SHP77 (cell line): ENCODE measurements around the gene TTC19.
"Not testable (repeated sequence)": the region's sequence is repeated elsewhere in the genome, so short reads cannot be mapped to it uniquely, and the experiment has no call there.

Experiments used
- DNase-seq, 2 experiments: peaks; one replicate each; lab custom pipeline; 2025; lab: John Stamatoyannopoulos, UW

The TTC19 gene

GRCh38 chr17:15972497-15972951 lies 27.1 kb upstream of the TTC19 start:
- DNase-seq, result no peak

DNA sequence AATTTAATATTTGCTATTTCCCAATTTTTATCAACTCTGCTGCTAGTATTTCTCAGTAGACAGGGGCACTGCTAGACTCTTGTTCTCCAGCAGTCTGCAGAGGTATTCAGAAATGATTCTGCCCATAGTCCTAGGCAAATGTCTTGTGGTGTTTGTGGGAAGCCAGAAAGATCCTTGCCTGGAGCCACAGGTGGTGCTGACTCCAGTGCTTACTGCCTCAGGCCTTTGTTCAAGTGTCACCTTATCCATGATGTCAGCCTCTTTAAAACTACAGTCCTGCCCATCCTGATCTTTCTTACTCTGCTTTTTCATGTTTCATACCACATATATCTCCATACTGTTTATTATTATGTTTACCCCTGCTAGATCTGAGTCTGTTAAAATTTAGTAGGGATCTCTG lies 26.6 kb upstream of the TTC19 start:
- no peak for DNase-seq

DNA sequence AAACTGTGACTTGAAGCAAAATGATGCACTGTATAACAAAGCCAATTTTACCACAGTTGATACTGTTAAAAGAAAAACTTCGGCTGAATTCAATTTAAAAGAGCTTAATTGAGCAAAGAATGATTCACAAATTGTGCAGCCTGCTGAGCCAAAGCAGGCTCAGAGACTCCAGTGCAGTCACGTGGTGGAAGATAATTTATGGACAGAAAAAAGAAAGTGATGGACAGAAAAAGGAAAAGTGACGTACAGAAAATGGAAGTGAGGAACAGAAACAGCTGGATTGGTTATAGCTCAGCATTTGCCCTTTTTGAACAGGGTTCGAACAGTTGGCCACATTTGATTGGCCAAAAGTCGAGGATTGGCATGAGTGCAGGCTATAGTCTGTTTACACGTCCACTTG lies 25.8 kb upstream of the TTC19 start:
- no peak for DNase-seq

DNA sequence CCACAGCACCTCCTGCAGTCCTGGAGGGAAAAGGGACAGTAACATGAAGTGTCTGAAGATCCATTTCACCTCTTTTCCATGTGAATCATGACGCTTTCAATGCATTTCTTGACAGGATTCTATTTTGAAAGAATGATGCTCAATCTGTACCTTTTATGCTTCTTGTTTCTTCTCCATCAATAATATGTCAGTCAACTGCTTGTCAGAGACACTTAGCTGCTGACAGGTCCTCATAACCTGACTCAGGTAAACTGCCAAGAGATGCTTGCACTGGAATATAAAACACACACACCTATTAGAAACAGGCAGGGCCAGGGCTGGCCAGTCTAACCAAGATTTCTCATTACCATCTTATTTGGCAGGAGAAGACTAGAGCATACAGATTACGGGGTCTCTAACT lies 21.7 kb upstream of the TTC19 start:
- no peak for DNase-seq

GRCh38 chr17:15978606-15979005 lies 21.0 kb upstream of the TTC19 start:
- no peak for DNase-seq

DNA sequence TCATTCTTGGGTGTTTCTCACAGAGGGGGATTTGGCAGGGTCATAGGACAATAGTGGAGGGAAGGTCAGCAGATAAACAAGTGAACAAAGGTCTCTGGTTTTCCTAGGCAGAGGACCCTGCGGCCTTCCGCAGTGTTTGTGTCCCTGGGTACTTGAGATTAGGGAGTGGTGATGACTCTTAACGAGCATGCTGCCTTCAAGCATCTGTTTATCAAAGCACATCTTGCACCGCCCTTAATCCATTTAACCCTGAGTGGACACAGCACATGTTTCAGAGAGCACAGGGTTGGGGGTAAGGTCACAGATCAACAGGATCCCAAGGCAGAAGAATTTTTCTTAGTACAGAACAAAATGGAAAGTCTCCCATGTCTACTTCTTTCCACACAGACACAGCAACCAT lies 20.6 kb upstream of the TTC19 start:
- DNase-seq, result not testable (repeated sequence)

- no peak for DNase-seq
Measured at GRCh38 chr17:15981208-15981607, 18.4 kb upstream of the TTC19 start.

DNA sequence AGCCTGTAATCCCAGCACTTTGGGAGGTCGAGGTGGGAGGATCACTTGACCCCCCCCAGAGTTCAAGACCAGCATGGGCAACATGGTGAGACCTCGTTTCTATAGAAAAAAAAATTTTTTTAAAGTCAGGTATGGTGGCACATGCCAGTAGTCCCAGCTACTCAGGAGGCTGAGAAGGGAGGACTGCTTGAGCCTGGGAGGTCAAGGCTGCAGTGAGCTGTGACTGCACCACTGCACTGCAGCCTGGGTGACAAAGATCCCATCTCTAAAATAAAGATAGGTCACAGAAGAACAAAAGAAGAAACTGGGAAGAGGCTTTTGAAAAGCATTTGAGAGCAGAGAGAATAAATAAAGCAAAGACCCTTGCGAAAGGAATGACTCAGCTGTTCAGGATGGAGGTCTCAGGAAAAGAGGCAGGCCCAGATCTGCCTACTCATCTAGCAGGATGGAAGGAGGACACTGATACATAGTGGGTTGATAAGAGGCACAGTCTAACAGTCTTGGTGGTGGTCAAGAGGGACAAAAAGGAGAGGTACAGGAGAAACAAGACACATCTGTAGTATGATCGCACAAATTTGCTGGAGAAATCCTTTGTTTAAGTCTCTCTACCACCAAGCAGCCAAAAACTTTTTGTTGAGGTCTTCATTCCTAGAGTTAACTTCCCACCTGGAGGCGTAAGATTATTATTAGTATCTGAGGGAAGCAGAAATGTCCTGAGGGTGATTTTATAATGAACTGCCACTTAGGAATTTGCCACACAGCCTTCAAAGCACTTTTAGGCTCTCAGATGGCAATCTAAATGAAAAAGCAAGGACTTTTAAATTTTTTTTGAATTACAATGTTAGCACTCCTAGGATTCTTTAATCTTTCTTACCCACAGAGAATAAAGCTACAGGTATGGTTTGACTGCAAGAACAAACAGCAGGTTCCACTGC lies 17.7 kb upstream of the TTC19 start:
- DNase-seq, result no peak

DNA sequence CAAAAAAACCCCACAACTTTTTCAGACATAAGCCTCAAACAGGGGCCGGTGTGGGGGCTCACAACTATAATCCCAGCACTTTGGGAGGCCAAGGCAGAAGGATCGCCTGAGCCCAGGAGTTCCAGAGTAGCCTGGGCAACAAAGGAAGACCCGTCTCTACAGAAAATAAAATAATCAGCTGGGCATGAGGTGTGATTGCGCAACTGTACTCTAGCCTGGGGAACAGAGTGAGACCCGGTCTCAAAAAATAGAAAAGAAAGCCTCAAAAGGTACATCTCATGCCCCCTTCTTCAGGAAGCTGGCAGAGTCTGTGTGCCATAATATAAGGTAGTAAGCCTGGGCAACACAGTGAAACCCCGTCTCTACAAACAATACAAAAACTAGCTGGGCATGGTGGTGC lies 3.3 kb upstream of the TTC19 start:
- DNase-seq, result no peak

DNA sequence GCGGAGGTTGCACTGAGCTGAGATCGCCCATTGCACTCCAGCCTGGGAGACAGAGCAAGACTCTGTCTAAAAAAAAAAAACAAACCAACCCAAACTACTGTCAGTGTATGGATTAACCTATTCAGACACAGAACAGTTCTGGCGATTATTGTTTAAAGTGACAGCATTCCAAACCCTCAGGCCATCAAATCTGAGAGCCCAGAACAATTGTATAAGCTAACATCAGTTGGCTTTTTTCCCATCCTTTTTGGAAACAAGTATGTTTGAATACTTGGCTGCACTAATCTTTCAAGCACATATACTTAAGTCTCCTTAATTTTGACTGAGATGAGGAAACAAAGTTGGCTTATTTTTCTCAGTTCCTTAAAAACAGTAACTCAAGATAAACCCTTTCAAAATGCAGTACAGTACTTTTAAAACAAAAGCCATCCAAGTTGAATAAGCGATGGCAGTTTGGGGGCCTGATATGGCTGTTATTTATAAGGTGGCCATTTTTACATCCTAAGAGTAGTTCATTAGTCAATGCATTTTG lies 1.5 kb upstream of the TTC19 start:
- DNase-seq, result no peak

DNA sequence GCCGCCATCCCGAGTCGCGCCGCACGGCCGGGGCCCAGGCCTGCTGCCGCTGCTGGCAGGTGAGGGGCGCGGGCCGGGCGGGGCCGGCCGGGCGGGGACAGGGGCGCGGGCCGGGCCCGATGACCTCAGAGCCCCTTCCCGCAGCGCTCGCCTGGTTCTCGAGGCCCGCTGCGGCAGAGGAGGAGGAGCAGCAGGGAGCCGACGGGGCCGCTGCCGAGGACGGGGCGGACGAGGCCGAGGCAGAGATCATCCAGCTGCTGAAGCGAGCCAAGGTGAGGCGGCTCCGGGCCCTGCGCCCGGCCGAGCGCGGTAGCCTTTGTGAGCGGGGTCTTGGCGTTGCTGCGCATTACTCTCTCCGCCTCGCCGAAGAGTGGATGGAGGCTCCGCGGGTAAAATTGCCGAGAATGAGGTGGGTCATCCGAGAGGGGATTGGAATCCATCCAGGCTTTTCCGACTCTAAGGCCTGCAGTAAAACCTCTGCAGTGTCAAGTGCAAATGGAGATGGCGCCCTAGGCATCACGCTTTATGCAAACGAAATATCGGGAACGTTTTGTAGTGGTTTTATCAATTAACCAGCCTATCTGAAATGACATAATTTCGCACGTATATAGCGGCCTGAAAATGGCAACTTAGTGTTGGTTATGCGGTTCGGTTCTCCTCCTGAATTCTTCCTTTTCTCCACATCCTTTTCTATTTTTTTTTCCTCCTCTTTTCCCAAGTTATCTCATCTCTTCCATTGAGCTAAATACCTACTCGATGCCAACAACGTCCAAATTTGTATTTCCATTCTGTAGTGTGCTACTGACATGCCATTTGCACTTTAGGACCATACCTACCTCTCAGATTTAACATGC lies 577 bp downstream of the TTC19 start:
- DNase-seq, result peak; percentile 88 to 90

DNA sequence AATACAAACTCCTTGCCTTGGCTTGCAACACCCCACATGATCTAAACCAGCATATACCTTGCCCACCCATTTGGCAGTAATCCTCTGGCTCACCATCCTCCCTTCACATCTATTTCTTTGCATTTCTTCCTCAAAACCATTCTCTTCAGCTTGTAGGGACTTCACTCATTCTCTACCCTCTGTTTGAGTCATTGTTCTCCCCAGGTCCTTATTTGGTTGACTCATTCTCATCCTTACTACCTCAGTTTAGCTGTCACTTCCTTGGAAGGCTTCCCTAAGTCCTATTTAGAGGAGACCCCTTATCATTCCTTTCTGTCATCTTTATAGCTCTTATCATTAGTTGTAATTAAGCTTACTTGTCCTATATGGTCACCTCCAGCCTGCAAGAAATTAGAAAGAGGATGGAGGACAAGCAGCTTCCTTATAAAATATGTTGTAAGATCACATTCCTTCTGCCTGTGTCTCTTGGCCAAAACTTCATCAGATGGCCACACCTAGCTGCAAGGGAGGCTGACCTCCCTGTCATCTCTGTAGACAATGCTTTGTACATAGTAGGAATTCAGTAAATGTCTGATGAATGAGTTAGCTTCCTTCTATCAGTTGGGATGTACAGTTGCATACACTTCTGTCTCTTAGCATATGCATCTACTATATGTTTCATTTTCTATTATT lies 1.7 kb downstream of the TTC19 start:
- DNase-seq, result no peak

GRCh38 chr17:16002708-16003260 lies 3.2 kb downstream of the TTC19 start:
- DNase-seq, result no peak

GRCh38 chr17:16003841-16004240 lies 4.2 kb downstream of the TTC19 start:
- no peak for DNase-seq

GRCh38 chr17:16005636-16006035 lies 6.0 kb downstream of the TTC19 start:
- no peak for DNase-seq

DNA sequence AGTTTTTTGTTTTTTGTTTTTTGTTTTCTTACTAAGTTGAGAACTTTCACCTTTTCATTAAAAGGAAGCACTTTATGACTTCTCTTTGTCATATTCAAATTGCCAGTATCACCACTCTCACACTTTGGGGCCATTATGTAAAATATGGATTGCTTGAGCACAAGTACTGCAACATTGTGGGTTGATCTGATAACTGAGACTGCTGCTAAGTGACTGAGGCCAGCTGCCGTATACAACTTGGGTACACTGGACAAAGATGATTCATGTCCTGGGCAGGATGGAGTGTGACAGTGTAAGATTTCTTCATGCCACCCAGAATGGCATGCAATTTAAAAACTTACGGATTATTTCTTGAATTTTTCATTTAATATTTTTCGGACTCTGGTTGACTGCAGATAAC lies 7.8 kb downstream of the TTC19 start:
- no peak for DNase-seq

DNA sequence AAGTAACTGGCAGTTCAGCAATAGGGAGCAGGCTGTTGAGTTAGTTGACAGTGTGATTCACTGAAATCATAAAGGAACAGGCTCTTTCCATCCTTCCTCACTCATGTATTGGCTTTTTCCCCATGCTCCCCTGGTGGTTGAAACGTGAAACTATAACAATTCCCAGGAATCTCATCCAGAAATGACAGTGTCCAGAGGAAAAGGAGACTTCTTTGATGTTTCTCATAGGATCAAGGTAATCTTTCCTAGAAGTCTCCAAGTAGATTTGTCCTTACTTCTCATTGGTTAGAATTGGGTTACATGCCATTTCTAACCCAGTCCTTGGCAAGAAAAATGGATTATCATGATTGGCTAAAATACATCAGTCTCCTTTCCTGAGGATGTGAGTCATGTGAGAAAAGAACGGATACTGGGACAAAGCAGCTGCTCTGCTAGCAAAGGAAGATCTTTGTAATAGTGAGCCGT lies 14.4 kb downstream of the TTC19 start:
- DNase-seq, result peak; percentile 54 to 80

- no peak for DNase-seq
Measured at GRCh38 chr17:16019347-16019746, 19.7 kb downstream of the TTC19 start.

DNA sequence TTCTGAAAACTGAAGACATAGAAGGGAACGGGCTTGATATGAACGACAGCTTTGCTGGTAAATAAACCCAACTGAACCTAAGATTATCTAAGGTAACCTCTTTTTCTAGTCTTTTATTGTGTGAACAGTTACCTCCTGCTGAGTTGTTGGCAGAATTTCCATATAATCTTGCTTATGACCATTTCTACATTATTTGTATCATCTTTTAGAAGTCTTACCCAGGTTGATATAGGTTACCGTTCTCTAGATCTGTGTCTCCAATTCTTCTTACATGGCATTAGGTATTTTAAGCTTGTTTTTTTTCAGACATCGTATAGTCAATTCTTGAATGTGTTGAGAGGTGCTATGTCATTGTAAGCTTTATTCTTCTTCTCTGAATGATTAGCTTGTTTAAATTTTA lies 24.3 kb downstream of the TTC19 start:
- DNase-seq, result no peak

DNA sequence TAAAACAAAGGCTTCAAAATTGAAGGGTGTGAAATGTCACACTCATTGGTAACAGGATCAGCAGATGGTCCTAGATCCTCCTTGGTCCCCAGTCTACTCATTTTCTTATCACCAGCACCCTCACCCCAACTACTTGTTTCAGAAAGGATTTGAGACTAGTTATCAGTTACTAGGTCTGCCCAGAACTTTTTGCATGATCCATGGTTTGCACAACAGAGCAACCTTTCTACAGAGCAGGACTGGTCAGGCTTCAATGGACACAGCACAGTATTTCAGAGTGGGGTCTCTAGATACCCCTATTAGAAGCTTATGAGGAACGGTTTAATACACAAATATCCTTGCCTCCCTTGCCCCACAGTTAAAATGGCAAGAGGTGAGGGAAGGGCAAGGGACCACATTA lies 25.6 kb downstream of the TTC19 start:
- DNase-seq, result no peak

- no peak for DNase-seq
Measured at GRCh38 chr17:16026895-16027294, 27.3 kb downstream of the TTC19 start.
